ENCODE data around the gene ASMTL. TPM values are rescaled to one million over a fixed set of nuclear protein-coding genes. Genes with fewer than 3 reads are reported as not detected.

ASMTL gene
- total and polyA plus RNA-seq, 2 of the 13 experiments (the other 11 are each of a cell fraction or from before 2014, with no cell fraction given), result 5.6 to 16.3 TPM

GRCh38 chrX:1395646-1396216, 57.0 kb downstream of the ASMTL start (continued):
- TF ChIP-seq ZNF318 (CRISPR knock-in tag; IDR thresholded peaks at IDR 0.05) (no peak), KLF16 (CRISPR knock-in tag; IDR thresholded peaks at IDR 0.05) (no peak), ZBTB14 (CRISPR knock-in tag; IDR thresholded peaks at IDR 0.05) (no peak), NR2F1 (CRISPR knock-in tag; IDR thresholded peaks at IDR 0.05) (no peak)
